ENCODE results near the gene VOPP1.

VOPP1 gene

DNA sequence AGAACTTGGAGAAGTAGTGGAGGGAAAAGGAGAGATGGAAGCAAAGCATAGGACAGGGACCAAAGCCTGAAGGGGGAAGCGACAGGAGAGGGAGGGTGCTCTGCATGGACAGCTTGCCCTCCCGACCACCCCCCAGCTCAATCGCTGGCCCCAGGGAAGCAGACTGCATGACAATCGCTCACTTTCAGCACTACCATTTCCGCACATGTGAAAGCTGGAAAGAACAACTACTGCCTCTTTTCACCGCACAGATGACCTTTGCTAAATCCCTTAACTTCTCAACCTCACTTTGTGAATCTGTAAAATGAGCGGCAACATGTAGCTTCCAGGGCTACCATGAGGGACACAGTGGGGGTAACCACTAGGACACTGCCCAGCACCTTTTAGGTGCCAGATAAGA is 17.1 kb downstream of the VOPP1 start:
- DNase-seq (ENCODE audit: low spot score), result no peak

DNA sequence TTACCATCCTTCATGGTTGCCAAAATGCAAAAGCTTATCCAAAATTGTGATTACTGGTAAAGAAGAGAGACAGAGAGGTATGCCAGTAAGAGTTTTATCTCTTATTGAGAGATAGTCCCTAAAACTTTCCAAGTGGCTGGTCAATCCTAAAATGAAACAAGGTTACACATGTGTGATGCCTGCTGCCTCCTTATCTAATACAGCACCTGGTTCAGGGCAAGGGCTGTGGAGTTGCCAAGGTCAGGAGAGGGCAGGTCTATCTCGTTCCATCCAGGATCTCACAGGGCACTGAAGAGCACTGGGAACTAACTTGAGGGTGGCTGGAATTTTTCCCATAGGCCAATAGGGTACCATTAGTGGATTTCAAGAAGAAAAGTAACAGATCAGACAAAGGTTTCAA is 18.3 kb downstream of the VOPP1 start:
- DNase-seq (ENCODE audit: low spot score), result no peak

DNA sequence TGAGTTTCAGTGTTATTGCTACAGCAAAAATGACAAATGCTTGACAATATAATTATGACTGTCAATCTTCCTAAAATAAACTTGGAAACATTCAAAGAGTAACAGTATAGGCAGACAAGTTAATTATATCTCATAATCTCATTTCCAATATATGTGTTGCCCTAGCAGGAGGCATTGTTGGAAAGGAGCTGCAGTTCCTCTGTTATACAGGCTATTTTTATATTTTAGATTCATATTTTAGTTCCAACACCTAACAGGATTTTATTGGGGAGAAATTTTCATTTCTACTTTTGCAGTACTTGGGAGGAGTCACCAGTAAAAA is 19.3 kb downstream of the VOPP1 start:
- no peak for DNase-seq (ENCODE audit: low spot score)

DNA sequence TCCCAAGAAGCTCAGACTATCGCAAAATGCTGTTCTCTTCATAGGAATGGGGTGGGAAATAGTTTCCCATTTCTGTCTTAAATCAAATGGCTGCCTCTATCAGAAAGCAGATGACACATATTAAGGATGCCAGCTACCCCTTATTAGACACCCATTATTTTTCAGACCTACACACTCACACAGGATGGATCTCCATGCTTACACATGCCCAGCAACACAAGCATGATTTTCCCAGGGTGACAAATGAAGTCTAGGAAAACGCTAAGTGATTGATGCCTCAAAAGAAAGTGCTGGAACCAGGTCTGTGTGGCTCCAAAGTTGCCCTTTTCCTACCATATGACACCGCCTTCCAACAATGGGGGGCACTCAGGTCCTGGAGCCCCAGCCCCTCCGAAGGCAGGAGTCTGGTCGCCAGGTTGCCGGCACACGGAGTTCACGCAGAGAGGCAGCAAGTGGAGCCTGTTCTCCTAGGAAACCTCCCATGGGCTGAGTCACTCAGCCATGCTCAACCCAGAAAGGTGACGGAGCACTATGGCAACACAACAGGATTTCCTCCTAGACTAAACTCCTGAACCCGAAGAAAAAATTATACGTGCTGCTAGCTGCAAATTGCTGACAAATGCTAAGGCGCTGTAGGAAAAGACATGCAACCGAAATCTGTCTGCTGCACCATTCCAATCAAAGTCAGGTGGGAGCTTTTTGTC is 19.8 kb downstream of the VOPP1 start:
- DNase-seq (ENCODE audit: low spot score), result peak; percentile 31

GRCh38 chr7:55550841-55551537 is 21.3 kb downstream of the VOPP1 start:
- no peak for DNase-seq (ENCODE audit: low spot score)

- no peak for DNase-seq (ENCODE audit: low spot score)
Observed at GRCh38 chr7:55550010-55550663, 22.2 kb downstream of the VOPP1 start.

GRCh38 chr7:55549457-55549856 is 22.8 kb downstream of the VOPP1 start:
- no peak for DNase-seq (ENCODE audit: low spot score)

DNA sequence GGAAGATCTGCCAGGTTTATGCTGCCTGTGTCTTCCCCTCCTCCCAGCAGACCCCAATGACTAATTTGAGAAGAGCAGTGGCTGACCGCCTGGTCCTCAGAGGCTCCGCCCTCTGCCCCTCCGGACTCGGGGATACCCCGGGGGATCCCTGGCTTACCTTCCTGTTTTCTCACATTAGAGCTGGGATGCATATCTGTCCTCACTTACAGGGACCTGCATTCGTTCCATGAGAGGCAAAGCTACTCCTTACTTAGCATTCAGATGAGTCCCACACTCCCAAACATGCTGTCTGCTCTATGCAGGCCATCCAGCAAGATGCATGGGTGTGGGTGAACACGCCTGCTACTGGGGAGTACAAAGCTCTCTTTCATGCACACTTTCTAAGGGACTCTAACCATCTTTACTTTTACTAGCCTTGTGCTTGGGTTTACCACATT is 24.0 kb downstream of the VOPP1 start:
- DNase-seq (ENCODE audit: low spot score), result no peak

GRCh38 chr7:55546814-55547213 is 25.5 kb downstream of the VOPP1 start:
- peak; percentile 92 for DNase-seq (ENCODE audit: low spot score)

GRCh38 chr7:55545496-55545895 is 26.8 kb downstream of the VOPP1 start:
- peak; percentile 54 for DNase-seq (ENCODE audit: low spot score)

- no peak for DNase-seq (ENCODE audit: low spot score)
Observed at GRCh38 chr7:55540226-55540858, 32.0 kb downstream of the VOPP1 start.

DNA sequence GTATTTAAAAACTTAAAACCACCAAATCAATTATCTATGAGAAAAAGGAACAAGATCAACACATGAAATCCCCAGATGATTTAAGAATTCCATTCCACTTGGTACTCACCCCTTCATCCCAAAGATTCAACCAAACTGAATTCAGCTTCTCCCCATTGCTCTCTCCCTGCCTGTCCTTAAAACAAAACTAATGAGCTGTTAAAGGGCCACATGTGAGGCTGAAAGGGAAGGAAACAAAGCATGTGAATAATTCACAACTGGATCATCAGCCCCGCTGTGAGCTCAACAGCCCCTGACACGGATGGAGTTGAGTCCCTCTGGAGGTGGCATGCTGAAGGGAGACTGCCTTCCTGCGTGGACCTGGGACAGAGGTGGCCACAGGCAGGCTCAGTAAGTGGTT is 32.9 kb downstream of the VOPP1 start:
- DNase-seq (ENCODE audit: low spot score), result no peak

DNA sequence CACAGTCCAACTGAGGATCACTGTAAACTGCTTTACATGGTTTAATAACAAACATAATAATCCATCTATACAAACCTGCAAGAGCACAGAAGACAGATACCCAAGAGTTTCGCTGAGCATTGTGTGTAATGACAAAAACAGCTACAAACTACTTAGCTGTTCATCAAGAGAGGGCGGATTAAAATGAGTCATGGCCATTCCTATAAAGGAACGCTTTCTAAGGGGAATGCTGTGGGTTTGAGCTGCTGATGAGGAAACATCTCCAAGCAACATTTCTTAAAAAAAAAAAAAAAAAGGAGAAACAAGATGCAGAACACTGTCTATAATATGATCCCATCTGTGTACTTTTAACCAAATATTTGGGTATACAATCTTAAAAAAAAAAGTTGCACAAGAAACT is 33.8 kb downstream of the VOPP1 start:
- peak; percentile 91 for DNase-seq (ENCODE audit: low spot score)

- no peak for DNase-seq (ENCODE audit: low spot score)
Observed at GRCh38 chr7:55537458-55537990, 34.8 kb downstream of the VOPP1 start.

DNA sequence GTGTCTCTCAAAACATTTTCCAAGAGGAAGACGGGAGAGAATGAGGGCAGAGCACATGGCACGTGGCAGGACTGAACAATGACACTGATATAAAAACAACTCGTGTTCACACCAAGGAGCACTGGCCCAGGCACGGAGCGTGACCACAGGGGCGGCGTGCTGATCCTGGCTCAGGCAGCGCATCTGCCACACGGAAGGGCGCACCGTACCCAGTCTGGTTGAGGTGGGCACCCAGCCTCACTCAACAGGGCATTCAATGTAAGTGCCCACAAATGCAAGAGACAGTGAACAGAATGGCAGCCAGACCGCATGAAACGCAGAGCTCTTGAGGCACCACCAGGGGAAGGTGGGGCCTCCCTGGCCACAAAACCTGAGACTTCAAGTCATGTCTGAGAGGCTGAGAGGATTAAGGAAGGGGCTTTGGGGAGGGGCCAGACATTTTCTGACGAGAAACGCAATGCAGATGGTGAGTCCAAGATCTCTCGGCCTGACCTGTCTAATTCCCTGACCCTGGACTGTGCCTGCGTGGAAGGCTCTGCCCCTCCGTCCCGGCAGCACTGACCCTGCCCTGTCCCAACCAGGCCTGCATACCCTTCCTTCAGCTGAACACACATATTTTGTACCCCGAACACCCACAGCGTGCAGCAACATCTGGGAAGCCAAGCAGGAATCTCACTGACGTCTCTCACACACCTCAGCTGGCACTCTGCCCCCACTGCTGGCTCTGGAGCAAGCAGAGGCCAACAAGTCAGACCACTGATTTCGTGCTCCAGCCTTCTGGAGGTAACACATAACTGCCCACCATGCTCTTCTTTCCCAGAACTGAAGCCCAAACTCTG is 35.5 kb downstream of the VOPP1 start:
- DNase-seq (ENCODE audit: low spot score), result no peak

DNA sequence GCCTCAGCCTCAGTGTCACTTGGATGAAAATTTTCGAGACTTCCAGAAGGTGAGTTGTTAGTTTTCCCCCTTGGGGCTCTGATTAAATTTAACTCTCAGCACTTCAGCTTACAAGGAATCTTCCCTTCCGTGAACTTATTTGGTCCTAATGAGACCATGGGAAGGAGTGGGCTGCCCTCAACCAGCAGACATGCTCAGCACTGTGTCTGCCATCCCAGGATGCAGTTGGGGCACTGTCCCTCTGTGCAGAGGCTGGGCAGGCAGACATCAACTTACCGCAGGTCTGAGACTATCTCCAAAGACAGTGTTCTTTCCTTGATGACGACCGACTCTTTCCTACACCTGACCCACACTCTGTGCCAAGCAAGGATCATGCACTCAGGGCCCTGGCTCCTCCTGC is 36.7 kb downstream of the VOPP1 start:
- DNase-seq (ENCODE audit: low spot score), result no peak

GRCh38 chr7:55534916-55535590 is 37.2 kb downstream of the VOPP1 start:
- no peak for DNase-seq (ENCODE audit: low spot score)

DNA sequence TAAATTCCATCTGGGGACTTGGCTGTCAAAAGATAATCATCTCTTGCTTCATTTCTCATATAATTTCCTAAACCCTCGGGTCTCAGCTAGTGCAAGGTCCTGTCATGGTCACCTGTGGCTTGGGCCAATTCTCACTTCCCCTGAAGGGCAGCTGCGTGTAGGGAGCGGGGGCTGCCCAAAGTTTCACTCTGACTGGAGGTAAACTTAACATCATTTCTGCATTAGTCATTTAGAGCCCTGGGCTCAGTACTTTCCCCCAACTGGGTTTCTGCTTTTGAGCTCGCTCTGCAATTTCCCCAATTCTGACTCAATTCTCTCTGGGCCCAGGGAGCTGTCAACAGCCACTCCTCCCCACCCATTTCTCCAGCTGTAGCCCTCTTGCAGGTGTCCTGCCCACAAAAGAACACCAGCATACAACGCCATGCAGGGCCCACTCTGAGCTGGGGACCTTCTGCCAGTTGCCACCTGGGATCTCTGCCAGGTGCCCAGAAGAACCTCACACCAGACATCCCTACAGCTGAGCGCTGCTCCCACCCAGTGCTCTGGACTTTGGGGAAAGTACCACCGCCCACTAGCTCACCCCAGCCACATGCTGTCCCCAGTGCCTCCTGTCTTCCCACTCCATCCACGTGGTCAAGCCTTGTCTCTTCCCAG is 37.9 kb downstream of the VOPP1 start:
- DNase-seq (ENCODE audit: low spot score), result peak; percentile 76

- DNase-seq (ENCODE audit: low spot score), result no peak
Observed at GRCh38 chr7:55533729-55534080, 38.6 kb downstream of the VOPP1 start.

DNA sequence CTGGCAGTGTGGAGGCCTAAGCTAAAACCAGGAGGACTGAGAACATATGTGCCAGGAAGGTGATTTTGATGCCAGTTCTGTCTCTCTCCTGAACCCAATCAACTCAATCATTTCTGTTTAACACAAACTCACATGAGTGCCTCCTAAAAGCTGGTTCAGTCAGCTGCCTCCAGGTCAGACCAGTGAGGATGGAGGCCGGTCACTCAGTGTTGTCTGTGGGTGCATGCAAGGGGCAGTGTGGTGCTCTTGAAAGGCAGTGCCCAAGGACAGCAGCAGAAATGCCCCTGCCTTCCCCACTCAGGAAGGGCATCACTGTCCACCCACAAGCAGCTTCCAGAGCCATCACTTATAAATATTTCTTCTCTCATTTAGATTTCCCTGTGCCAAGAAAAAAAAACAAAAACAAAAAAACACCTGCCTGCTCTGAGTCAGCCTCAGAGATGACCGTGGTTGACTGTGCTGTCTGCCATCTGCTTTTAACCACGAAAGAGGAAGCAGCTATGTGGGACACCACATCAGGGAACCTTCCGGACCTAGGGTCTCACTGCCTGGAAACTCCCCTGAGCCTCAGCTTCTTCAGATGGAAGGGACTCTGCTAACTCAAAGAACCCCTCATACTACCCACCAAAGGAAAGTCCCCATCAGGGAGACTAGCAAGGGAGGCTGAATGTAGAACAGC is 39.1 kb downstream of the VOPP1 start:
- DNase-seq (ENCODE audit: low spot score), result peak; percentile 39

All from AG08395 (cell line).